ENCODE data around the gene ALOX5.
"Not testable (repeated sequence)": the region's sequence is repeated elsewhere in the genome, so short reads cannot be mapped to it uniquely, and the experiment has no call there.

The ALOX5 gene

DNA sequence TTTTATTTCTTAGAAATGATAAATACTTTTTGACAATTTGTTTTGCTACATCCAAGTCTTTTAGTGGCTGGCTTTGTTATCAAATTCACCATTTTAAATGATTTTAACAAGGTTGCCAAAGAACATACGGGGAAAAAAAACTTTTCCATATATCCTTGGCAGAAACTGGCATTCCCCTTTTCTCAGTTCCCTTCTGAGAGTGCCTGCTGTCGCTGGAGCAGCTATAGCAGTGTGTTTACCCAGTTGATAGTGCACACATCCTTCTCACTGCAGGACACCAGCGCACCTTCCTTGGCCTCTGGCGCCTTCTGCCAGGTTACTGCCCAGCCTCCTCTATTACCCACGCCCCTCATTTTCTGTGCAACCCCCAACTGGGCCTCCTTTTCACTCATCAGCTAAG is 94.1 kb downstream of the ALOX5 start:
- no peaks in the 10 kb centered on the region for H3K36me3 ChIP-seq (ENCODE audit: insufficient read depth, low read length)

DNA sequence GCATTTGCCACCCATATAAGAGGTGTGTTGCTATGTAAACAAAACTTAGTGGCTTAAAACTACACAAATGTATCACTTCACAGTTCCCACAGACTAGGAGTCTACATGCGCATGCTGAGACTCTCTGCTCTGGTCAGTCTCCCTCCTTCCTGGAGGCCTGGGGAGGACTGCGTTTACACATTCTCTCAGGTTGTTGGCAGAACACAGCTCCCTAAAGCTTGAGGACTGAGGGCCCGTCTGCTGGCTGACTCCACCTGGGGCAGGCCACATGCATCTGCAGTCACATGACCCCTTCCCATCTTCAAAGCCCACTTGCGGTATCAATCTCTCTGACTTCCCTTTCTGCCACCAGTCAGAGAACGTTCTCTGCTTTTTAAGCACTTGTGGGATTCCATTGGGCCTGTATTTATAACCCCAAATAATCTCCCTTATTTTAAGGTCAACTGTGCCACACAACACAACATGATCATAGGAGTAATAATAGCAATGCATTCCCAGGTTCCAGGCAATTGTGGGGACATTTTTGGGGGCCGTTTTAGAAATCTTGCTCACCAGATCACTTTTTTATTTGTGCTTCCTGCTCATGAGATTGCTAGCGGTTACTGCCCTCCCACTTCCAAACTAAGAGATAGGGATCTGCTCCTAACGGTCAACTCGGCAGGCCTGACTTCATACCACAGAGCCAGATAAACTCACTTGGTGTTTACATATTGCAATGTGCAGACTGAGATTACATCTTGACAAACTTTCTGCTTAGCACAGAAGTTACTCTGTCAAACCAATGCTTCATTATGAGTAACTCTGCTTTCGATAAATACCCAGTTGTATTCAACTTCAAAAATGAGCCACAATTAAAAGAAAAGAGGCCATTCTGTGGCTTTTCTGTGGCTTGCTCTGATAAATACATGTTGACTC is 96.3 kb downstream of the ALOX5 start:
- Histone ChIP-seq H3K4me1 (ENCODE audit: control insufficient read depth, insufficient read depth, low read length) (no peaks in the 10 kb centered on the region), H3K36me3 (ENCODE audit: insufficient read depth, low read length) (no peaks in the 10 kb centered on the region), H3K4me3 (ENCODE audit: low read length) (no peak overlapping the region), H3K9me3 (replicated peaks; ENCODE audit: low read length) (no peaks in the 10 kb centered on the region), H3K4me2 (ENCODE audit: low read length) (no peak overlapping the region), H3K9ac (ENCODE audit: low read depth, low read length) (no peak overlapping the region), H3K27me3 (ENCODE audit: control insufficient read depth, insufficient read depth, low read length) (no peaks in the 10 kb centered on the region)

More for the DNA sequence above, 94.1 kb downstream of the ALOX5 start:
- Histone ChIP-seq H3K4me1 (ENCODE audit: control insufficient read depth, insufficient read depth, low read length) (no peaks in the 10 kb centered on the region), H3K4me2 (ENCODE audit: low read length) (no peak overlapping the region), H3K4me3 (ENCODE audit: low read length) (no peak overlapping the region), H3K27me3 (ENCODE audit: control insufficient read depth, insufficient read depth, low read length) (no peaks in the 10 kb centered on the region), H3K9me3 (replicated peaks; ENCODE audit: low read length) (no peaks in the 10 kb centered on the region), H3K9ac (ENCODE audit: low read depth, low read length) (no peak overlapping the region)

DNA sequence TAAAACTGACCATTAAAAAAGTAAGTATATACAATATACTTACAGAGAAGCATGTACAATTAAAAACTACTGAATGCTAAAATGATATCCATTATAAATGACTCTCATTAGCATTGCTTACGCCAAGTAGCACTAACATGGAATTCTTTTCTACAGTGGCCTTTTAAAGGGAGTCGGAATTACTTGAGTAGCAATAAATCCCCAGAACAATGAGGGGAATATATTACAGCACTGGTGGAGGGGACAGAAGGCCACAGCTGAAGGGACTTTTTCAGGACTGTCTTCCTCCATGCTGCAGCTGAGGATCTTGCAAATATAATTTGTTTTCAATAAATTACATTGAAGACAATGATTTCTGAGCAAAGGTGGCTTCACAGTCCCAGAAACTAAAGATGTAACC is 97.0 kb downstream of the ALOX5 start:
- Histone ChIP-seq H3K9ac (ENCODE audit: low read depth, low read length) (no peak overlapping the region), H3K27me3 (ENCODE audit: control insufficient read depth, insufficient read depth, low read length) (no peaks in the 10 kb centered on the region), H3K4me2 (ENCODE audit: low read length) (no peak overlapping the region), H3K4me3 (ENCODE audit: low read length) (no peak overlapping the region), H3K9me3 (replicated peaks; ENCODE audit: low read length) (no peaks in the 10 kb centered on the region), H3K4me1 (ENCODE audit: control insufficient read depth, insufficient read depth, low read length) (no peaks in the 10 kb centered on the region), H3K36me3 (ENCODE audit: insufficient read depth, low read length) (no peaks in the 10 kb centered on the region)

DNA sequence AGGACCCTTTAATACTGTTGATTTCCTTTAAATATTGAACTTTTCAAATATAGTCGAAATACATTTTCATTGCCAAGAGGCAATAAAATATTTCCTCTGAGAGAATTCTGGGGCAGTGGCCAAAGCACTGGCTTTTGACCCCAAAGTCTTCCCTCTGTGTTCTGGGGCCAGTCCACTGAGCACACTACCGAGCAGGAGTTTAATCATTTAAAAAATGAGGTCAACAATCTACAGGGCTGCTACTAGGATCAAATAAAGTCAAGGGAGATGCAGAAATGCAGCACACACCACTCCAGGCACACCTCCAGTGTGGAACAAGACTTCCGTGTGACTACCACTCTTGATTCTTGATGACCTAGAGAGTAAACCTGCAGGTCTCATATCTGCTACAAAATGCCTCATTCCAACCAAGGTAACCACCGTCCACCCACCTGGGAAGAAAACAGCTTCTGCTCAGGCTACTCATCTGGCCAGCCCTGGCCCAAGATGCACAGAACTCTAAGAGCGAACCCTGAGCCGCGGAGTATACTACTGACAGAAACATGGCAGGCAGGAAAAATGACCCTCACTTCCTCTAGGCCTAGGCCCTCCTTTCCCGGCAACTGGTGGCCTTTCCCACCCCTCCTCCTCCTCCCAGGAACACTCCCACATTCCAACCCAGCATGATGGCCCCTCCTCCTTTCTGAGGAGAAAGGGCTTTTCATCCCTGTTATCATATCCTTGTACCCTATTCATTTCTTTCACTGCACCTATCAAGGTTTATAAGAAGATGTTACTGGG is 97.7 kb downstream of the ALOX5 start:
- Histone ChIP-seq H3K4me2 (ENCODE audit: low read length) (no peak overlapping the region), H3K27me3 (ENCODE audit: control insufficient read depth, insufficient read depth, low read length) (no peaks in the 10 kb centered on the region), H3K9me3 (replicated peaks; ENCODE audit: low read length) (no peaks in the 10 kb centered on the region), H3K4me3 (ENCODE audit: low read length) (no peak overlapping the region), H3K9ac (ENCODE audit: low read depth, low read length) (no peak overlapping the region), H3K4me1 (ENCODE audit: control insufficient read depth, insufficient read depth, low read length) (no peaks in the 10 kb centered on the region), H3K36me3 (ENCODE audit: insufficient read depth, low read length) (no peaks in the 10 kb centered on the region)

DNA sequence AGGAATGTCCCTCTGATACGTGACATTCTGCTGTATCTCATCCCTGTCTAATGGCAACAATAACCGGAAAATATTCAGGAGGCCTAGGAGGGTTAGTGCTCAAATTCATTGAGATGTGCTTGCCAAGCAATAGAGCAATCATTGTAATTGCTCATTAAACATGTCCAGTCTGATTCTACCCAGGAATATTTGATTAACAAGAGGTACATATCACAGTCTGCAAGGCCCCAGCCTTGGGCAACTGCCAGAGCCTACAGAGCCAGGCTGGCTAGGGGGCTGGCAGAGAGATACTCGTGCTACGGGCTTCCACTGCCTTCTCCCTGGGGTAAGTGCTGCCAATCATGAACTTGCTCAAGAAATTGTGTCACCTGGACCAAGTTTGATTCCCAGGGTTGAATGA is 99.1 kb downstream of the ALOX5 start:
- no peaks in the 10 kb centered on the region for H3K4me1 ChIP-seq (ENCODE audit: control insufficient read depth, insufficient read depth, low read length)
- no peaks in the 10 kb centered on the region for H3K27me3 ChIP-seq (ENCODE audit: control insufficient read depth, insufficient read depth, low read length)
- H3K4me3 ChIP-seq (ENCODE audit: low read length), result no peak overlapping the region
- H3K9me3 ChIP-seq (replicated peaks; ENCODE audit: low read length), result no peaks in the 10 kb centered on the region
- H3K4me2 ChIP-seq (ENCODE audit: low read length), result no peak overlapping the region
- H3K36me3 ChIP-seq (ENCODE audit: insufficient read depth, low read length), result no peaks in the 10 kb centered on the region
- no peak overlapping the region for H3K9ac ChIP-seq (ENCODE audit: low read depth, low read length)

DNA sequence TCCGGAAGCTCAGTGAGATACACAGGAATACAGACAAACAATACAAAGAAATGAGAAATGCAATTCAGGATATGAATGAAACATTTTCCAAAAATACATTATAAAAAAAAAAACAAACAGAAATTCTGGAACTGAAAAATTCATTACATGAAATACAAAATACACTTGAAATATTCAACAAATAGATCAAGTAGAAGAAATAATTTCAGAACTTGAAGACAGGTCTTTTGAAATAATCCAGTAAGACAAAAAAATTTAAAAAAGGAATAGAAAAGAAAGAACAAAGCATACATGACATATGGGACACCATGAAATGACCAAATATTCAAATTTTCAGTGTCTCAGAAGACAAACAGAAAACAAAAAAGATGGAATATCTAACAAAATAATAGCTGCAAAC is 102.5 kb downstream of the ALOX5 start:
- H3K4me1 ChIP-seq (ENCODE audit: control insufficient read depth, insufficient read depth, low read length), result no peaks in the 10 kb centered on the region
- no peak overlapping the region for H3K9ac ChIP-seq (ENCODE audit: low read depth, low read length)
- no peaks in the 10 kb centered on the region for H3K9me3 ChIP-seq (replicated peaks; ENCODE audit: low read length)
- no peaks in the 10 kb centered on the region for H3K27me3 ChIP-seq (ENCODE audit: control insufficient read depth, insufficient read depth, low read length)
- H3K4me2 ChIP-seq (ENCODE audit: low read length), result no peak overlapping the region
- no peaks in the 10 kb centered on the region for H3K36me3 ChIP-seq (ENCODE audit: insufficient read depth, low read length)
- no peak overlapping the region for H3K4me3 ChIP-seq (ENCODE audit: low read length)

DNA sequence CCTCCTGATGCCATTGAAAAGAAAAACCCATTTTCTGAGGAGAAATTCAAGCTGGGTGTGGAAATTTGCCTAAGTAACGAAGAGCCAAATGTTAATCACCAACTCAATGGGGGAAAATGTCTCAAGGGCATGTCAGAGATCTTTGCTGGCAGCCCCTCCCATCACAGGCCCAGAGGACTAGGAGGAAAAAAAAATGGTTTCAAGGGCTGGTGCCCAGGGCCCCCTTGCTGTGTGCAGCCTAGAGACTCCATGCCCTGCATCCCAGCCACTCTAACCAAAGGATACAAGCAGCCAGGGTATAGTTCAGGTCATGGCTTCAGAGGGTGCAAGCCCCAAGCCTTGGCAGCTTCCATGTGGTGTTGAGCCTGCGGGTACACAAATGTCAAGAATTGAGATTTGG is 106.3 kb downstream of the ALOX5 start:
- Histone ChIP-seq H3K4me2 (ENCODE audit: low read length) (no peak overlapping the region), H3K36me3 (ENCODE audit: insufficient read depth, low read length) (no peaks in the 10 kb centered on the region), H3K4me1 (ENCODE audit: control insufficient read depth, insufficient read depth, low read length) (no peaks in the 10 kb centered on the region), H3K9ac (ENCODE audit: low read depth, low read length) (no peak overlapping the region), H3K27me3 (ENCODE audit: control insufficient read depth, insufficient read depth, low read length) (no peaks in the 10 kb centered on the region), H3K9me3 (replicated peaks; ENCODE audit: low read length) (no peaks in the 10 kb centered on the region), H3K4me3 (ENCODE audit: low read length) (no peak overlapping the region)

DNA sequence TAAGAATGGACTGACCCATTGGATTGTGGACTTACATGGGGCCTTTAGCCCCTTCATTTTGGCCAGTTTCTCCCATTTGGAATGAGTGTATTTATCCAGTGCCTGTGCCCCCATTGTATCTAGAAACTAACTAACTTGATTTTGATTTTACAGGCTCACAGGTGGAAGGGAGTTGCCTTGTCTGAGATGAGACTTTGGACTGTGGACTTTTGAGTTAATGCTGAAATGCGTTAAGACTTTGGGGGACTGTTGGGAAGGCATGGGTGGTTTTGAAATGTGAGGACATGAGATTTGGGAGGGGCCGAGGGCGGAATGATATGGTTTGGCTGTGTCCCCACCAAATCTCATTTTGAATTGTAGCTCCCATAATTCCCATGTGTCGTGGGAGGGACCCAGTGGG is 107.1 kb downstream of the ALOX5 start:
- not testable (repeated sequence) for H3K4me3 ChIP-seq (ENCODE audit: low read length); H3K9ac ChIP-seq (ENCODE audit: low read depth, low read length); H3K9me3 ChIP-seq (replicated peaks; ENCODE audit: low read length); H3K36me3 ChIP-seq (ENCODE audit: insufficient read depth, low read length); H3K4me1 ChIP-seq (ENCODE audit: control insufficient read depth, insufficient read depth, low read length); H3K27me3 ChIP-seq (ENCODE audit: control insufficient read depth, insufficient read depth, low read length); H3K4me2 ChIP-seq (ENCODE audit: low read length)

DNA sequence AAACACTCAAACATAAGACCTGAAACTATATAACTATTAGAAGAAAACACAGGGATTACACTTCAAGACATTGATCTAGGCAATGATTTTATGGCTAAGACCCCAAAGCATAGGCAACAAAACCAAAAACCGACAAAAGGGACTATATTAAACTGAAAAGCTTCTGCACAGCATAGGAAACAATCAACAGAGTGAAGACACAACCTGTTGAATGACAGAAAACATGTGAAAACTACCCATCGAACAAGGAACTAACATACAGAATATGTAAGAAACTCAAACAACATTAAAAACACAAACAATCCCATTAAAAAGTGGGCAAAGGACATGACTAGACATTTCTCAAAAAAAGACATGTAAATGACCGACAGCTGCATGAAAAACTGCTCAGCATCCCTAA is 109.0 kb downstream of the ALOX5 start:
- no peak overlapping the region for H3K9ac ChIP-seq (ENCODE audit: low read depth, low read length)
- no peak overlapping the region for H3K4me3 ChIP-seq (ENCODE audit: low read length)
- H3K27me3 ChIP-seq (ENCODE audit: control insufficient read depth, insufficient read depth, low read length), result no peaks in the 10 kb centered on the region
- H3K36me3 ChIP-seq (ENCODE audit: insufficient read depth, low read length), result no peaks in the 10 kb centered on the region
- no peaks in the 10 kb centered on the region for H3K4me1 ChIP-seq (ENCODE audit: control insufficient read depth, insufficient read depth, low read length)
- no peak overlapping the region for H3K4me2 ChIP-seq (ENCODE audit: low read length)
- H3K9me3 ChIP-seq (replicated peaks; ENCODE audit: low read length), result no peaks in the 10 kb centered on the region

DNA sequence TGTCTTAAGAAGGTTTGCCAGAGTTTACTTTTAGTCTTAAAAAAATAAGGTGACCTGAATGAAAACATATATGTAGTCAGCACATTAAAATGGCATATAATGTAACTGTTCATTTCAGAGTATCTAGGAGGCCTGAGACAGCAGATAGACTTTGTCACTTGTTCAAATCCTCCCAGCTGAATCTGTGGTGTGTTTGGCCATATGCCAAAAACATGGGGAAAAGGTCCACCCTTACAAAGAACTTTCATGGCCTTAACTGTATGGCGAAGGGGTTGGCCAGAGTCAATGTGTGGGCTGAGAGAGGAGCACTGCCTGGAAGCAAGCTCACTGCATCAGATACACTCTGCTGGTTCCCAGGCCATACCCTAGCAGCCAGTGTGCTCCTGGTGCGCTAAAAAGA is 113.7 kb downstream of the ALOX5 start:
- no peaks in the 10 kb centered on the region for H3K4me1 ChIP-seq (ENCODE audit: control insufficient read depth, insufficient read depth, low read length)
- no peak overlapping the region for H3K4me2 ChIP-seq (ENCODE audit: low read length)
- H3K27me3 ChIP-seq (ENCODE audit: control insufficient read depth, insufficient read depth, low read length), result no peaks in the 10 kb centered on the region
- H3K9ac ChIP-seq (ENCODE audit: low read depth, low read length), result no peak overlapping the region
- H3K4me3 ChIP-seq (ENCODE audit: low read length), result no peak overlapping the region
- no peaks in the 10 kb centered on the region for H3K9me3 ChIP-seq (replicated peaks; ENCODE audit: low read length)
- no peaks in the 10 kb centered on the region for H3K36me3 ChIP-seq (ENCODE audit: insufficient read depth, low read length)

DNA sequence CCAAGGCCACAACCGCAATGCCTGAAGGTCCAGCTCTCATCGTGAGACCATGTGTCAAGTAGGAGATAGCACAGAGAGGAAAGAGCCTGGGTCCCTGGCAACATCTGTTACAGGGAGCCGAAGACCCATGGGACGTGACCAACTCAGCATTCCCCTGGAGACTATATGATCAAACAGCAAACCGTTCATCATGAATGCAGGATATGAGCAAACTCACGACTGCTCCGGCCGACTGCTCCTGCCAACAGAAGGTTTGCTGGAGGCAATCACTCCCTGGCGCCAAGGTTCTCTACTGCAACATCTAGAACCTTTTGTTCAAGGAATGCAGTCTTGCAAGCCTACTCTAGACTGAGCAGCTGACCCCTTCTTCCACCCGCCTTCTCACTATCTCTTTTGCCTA is 114.3 kb downstream of the ALOX5 start:
- Histone ChIP-seq H3K9me3 (replicated peaks; ENCODE audit: low read length) (no peaks in the 10 kb centered on the region), H3K4me1 (ENCODE audit: control insufficient read depth, insufficient read depth, low read length) (no peaks in the 10 kb centered on the region), H3K9ac (ENCODE audit: low read depth, low read length) (no peak overlapping the region), H3K27me3 (ENCODE audit: control insufficient read depth, insufficient read depth, low read length) (no peaks in the 10 kb centered on the region), H3K4me3 (ENCODE audit: low read length) (no peak overlapping the region), H3K4me2 (ENCODE audit: low read length) (no peak overlapping the region), H3K36me3 (ENCODE audit: insufficient read depth, low read length) (no peaks in the 10 kb centered on the region)

All from skeletal muscle satellite cell (primary cell).